Endothelial cell (in vitro differentiated cells): ENCODE data around the gene SLC39A2. TPM values are rescaled to one million over a fixed set of nuclear protein-coding genes. Genes with fewer than 3 reads are reported as not detected.

ENCODE experiments used
- DNase-seq: peaks from one replicate; pipeline ENCODE4 v3.0.0; 2021; ENCODE audit warnings: low spot score
- H3K27ac Mint-ChIP-seq: one replicate; pipeline ENCODE4 v1.8.0; 2021; ENCODE audit warnings: mixed read lengths, inconsistent platforms; ENCODE audit not compliant: unreplicated experiment
- H3K27me3 Mint-ChIP-seq: one replicate; pipeline ENCODE4 v1.8.0; 2021; ENCODE audit warnings: mild to moderate bottlenecking, moderate library complexity, mixed read lengths, inconsistent platforms; ENCODE audit not compliant: unreplicated experiment
- H3K36me3 Mint-ChIP-seq: one replicate; pipeline ENCODE4 v1.8.0; 2021; ENCODE audit warnings: mild to moderate bottlenecking, low read depth, mixed read lengths, inconsistent platforms; ENCODE audit not compliant: unreplicated experiment
- H3K4me1 Mint-ChIP-seq: one replicate; pipeline ENCODE4 v1.8.0; 2021; ENCODE audit warnings: mild to moderate bottlenecking, mixed read lengths, inconsistent platforms; ENCODE audit not compliant: unreplicated experiment
- H3K4me3 Mint-ChIP-seq: one replicate; pipeline ENCODE4 v1.8.0; 2021; ENCODE audit warnings: mild to moderate bottlenecking, mixed read lengths, inconsistent platforms; ENCODE audit not compliant: unreplicated experiment
- H3K9me3 Mint-ChIP-seq: one replicate; pipeline ENCODE4 v1.8.0; 2021; ENCODE audit warnings: mixed read lengths, inconsistent platforms; ENCODE audit not compliant: unreplicated experiment
- CTCF ChIP-seq: fragments of 200-600 bp; sonication (generic); IDR thresholded peaks from one replicate; pipeline ENCODE4 v1.5.0; 2021; ENCODE audit warnings: antibody characterized with exemption; ENCODE audit not compliant: unreplicated experiment
- microRNA-seq: library from miRNA; unstranded; fragments of <30 nt; microRNA quantifications from one replicate; pipeline ENCODE4, GENCODE V29; 2020; ENCODE audit not compliant: unreplicated experiment
- total RNA-seq: library from RNA; stranded (reverse); fragmentation: NEBNext Ultra II Directional; extraction: Animal tissue kit (Norgen Biotek cat#: 25700); gene quantifications from one replicate; pipeline ENCODE4 v1.2.1, GENCODE V29; 2021; ENCODE audit not compliant: unreplicated experiment

SLC39A2 gene
- total RNA-seq, 1 donor from 2014 or later, result not detected

DNA sequence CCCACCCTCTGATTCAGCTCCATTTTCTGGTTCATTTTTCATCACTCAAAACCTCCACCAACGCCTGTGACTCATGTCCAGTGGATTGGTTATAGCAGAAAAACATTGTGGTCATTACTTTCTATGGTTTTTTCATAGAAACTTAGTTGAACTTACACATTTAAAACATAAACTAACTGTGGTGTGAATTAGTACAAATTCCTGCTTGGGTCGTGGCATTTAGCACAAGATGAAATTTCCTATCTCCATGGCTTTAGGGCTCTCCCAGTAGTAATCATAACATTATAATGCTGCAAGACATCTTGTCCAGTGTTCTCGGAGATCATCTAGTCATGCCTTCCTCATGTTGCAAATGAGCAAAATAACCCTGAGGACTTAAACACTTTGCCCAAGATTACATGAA, 50.2 kb downstream of the SLC39A2 start:
- Mint-ChIP-seq H3K9me3 (no peaks in the 10 kb centered on the region), H3K27ac (no peak overlapping the region), H3K36me3 (no peaks in the 10 kb centered on the region), H3K27me3 (peaks cover 5% of the 10 kb centered on the region), H3K4me3 (no peak overlapping the region), H3K4me1 (peaks cover 8% of the 10 kb centered on the region)
- no peak for DNase-seq
- TF ChIP-seq CTCF, result no peak

GRCh38 chr14:21050597-21050996, 51.5 kb downstream of the SLC39A2 start:
- H3K27me3 Mint-ChIP-seq, result peaks cover 3% of the 10 kb centered on the region
- H3K4me3 Mint-ChIP-seq, result no peak overlapping the region
- no peak for DNase-seq
- TF ChIP-seq CTCF, result no peak
- no peak overlapping the region for H3K27ac Mint-ChIP-seq
- H3K9me3 Mint-ChIP-seq, result no peaks in the 10 kb centered on the region
- H3K36me3 Mint-ChIP-seq, result no peaks in the 10 kb centered on the region
- no peaks in the 10 kb centered on the region for H3K4me1 Mint-ChIP-seq

Small RNA genes lying within 50 kb of the gene (microRNA-seq; reads per million reads assigned to microRNA genes)
- gene MIR6717, result not detected

Other genes starting within 250 kb of the SLC39A2 start
- not detected for gene EDDM3B, start 230.9 kb upstream of the SLC39A2 start, total RNA-seq
- gene RNASE6, start 218.0 kb upstream of the SLC39A2 start, total RNA-seq, result 13.7 TPM
- 31.6 TPM for gene RNASE1, start 196.4 kb upstream of the SLC39A2 start, total RNA-seq
- gene RNASE3, start 107.9 kb upstream of the SLC39A2 start, total RNA-seq, result not detected
- gene RNASE2, start 43.8 kb upstream of the SLC39A2 start, total RNA-seq, result not detected
- gene METTL17, start 9.3 kb upstream of the SLC39A2 start, total RNA-seq, result 62.7 TPM
- 45.9 TPM for gene NDRG2, start 25.8 kb downstream of the SLC39A2 start, total RNA-seq
- 0.62 TPM for gene TPPP2, start 30.9 kb downstream of the SLC39A2 start, total RNA-seq
- not detected for gene RNASE13, start 35.5 kb downstream of the SLC39A2 start, total RNA-seq
- not detected for gene RNASE7, start 43.1 kb downstream of the SLC39A2 start, total RNA-seq
- gene RNASE8, start 58.5 kb downstream of the SLC39A2 start, total RNA-seq, result not detected
- gene ARHGEF40, start 71.0 kb downstream of the SLC39A2 start, total RNA-seq, result 12.5 TPM
- gene ZNF219, start 99.4 kb downstream of the SLC39A2 start, total RNA-seq, result 27.0 TPM
- 0.90 TPM for gene TMEM253, start 101.8 kb downstream of the SLC39A2 start, total RNA-seq
- gene OR5AU1, start 156.8 kb downstream of the SLC39A2 start, total RNA-seq, result not detected